D721Med (cell line): Measurements from ENCODE around the gene FRRS1L.

Experiments
- DNase-seq: peaks from one replicate; pipeline ENCODE4 v3.0.0; 2011; ENCODE audit warnings: low spot score; ENCODE audit not compliant: insufficient read length
- FAIRE-seq: peaks from 2 replicates; lab custom pipeline; 2011; peaks lifted over from hg19 to GRCh38; lab: Jason Lieb, UNC
- CTCF ChIP-seq: IDR thresholded peaks from 2 replicates; pipeline ENCODE4 v1.5.1; 2012; ENCODE audit warnings: mild to moderate bottlenecking, control low read depth; ENCODE audit not compliant: insufficient read depth; ENCODE audit errors: missing control alignments

FRRS1L gene

GRCh38 chr9:109098171-109098959 lies 68.7 kb downstream of the FRRS1L start:
- no peak for DNase-seq
- TF ChIP-seq CTCF: peak; percentile 28
- no peak for FAIRE-seq

- DNase-seq (no peak), FAIRE-seq (no peak)
- TF ChIP-seq CTCF: no peak
Observed at GRCh38 chr9:109097146-109097545, 69.9 kb downstream of the FRRS1L start.

GRCh38 chr9:109095321-109095720 lies 71.7 kb downstream of the FRRS1L start:
- no peak for TF ChIP-seq CTCF
- FAIRE-seq: no peak
- DNase-seq: no peak

GRCh38 chr9:109094268-109094667 lies 72.8 kb downstream of the FRRS1L start:
- FAIRE-seq (no peak), DNase-seq (no peak)

GRCh38 chr9:109092587-109092986 lies 74.5 kb downstream of the FRRS1L start:
- no peak for TF ChIP-seq CTCF
- DNase-seq: no peak
- FAIRE-seq: no peak

More at GRCh38 chr9:109094268-109094667, 72.8 kb downstream of the FRRS1L start:
- no peak for TF ChIP-seq CTCF

GRCh38 chr9:109092051-109092580 lies 74.9 kb downstream of the FRRS1L start:
- DNase-seq: no peak
- FAIRE-seq: no peak
- TF ChIP-seq CTCF: no peak

GRCh38 chr9:109088221-109088620 lies 78.8 kb downstream of the FRRS1L start:
- FAIRE-seq: no peak

More at GRCh38 chr9:109088221-109088620, 78.8 kb downstream of the FRRS1L start:
- TF ChIP-seq CTCF: no peak
- DNase-seq: no peak
